Stimulated activated CD4-positive, alpha-beta T cell treated with anti-CD3 and anti-CD28 coated beads, Interleukin-4, amount 100 ng/mL, for 4 hours (primary cell): ENCODE data around the gene MOG.
A peak's percentile ranks its signal among the peaks of the same experiment; 100 is the strongest.

ENCODE experiments used
- DNase-seq, 2 experiments: peaks; one replicate each; pipeline ENCODE4 v3.0.0-alpha.2; 2020

Gene MOG

GRCh38 chr6:29676981-29677601 is 20.2 kb downstream of the MOG start:
- DNase-seq: no peak

DNA sequence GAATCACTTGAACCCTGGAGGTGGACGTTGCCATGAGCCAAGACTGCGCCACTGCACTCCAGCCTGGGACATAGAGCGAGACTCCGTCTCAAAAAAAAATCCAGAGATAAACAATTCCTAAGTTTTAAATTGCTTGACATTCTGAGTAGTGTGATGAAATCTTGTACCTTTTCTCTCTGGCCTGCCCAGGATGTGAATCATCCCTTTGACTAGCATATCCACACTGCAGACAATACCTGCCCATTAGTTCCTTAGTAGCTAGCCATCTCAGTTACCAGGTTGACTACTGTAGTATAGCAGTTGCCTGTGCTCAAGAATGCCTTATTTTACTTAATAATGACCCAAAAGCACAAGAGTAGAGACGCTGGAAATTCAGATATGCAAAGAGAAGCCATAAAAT is 21.2 kb downstream of the MOG start:
- no peak for DNase-seq

DNA sequence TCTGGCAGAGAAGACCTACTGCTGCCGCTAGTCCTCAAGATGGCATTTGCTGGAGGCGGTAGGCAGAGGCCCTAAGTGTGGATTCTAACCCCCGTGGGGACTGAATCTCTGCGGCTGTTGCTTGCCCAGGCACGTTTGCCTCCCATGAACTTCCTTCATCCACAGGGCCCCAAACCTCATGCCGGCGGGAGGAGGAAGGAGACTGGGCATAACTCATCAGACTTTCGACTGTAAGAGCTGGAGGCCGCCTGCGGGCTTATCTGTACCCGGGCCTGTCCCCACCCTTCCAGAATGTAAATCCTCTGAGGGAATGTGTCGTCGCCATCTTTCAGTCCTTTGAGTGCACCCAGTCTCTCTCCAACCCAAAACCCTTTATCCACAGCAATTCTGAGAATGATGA is 23.1 kb downstream of the MOG start:
- no peak for DNase-seq

DNA sequence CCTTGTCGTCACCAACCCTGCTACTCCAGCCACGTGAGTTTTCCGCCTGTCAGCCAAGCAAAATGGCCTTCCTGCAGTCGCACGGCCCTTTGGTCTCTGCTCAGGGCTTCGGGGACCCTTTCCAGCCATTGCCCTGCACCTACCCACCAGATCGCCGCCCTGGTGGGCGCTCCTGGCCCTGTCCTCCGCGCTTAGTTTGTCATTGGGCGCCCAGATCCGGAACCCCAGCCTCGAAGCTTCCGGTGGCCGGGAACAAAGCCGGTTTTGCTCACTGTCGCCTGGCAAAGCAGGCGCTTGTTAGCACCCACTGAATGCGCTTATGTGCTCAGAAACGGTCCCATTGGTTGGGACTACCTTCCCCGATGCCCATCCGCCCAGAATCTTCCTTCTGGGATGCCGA is 23.5 kb downstream of the MOG start:
- DNase-seq: no peak

DNA sequence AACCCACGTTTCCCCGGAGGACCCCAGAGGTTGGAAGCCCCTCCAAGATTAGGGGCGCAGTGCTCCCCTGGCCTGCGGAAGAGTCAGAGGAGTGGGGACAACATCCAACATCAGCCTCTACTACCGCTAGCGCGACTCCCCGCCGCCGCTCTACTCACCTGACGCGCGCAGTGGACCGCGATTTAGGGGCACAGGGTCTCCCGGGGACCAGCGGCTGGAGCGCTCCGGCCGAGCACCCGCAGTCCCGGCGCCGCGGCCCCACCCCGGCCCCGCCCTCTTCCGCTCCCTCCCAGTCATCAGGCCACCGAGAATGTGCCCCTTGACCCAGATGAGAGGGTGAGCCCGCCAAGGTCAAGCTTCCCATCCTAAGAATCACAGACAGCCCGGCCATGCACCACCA is 24.0 kb downstream of the MOG start, which contains the start of gene ZFP57:
TSS of gene ZFP57 (minus strand) at position 249 of the 400 bp plus-strand sequence. CDS start 4,149 bp downstream, outside the sequence.
- no peak for DNase-seq

DNA sequence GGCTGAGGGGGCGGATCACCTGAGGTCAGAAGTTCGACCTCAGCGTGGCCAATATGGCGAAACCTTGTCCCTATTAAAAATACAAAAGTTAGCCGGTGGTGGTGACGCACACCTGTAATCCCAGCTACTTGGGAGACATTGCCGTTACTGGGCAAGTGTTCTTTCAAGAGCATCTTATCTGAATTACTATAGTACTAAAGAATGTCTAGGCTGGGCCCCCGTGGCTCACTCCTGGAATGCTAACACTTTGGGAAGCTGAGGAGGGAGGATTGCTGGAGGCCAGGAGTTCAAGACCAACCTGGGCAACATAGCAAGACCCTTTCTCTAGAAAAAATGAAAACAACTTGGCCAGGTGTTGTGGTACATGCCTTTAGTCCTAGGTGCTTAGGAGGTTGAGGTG is 24.9 kb downstream of the MOG start:
- no peak for DNase-seq

DNA sequence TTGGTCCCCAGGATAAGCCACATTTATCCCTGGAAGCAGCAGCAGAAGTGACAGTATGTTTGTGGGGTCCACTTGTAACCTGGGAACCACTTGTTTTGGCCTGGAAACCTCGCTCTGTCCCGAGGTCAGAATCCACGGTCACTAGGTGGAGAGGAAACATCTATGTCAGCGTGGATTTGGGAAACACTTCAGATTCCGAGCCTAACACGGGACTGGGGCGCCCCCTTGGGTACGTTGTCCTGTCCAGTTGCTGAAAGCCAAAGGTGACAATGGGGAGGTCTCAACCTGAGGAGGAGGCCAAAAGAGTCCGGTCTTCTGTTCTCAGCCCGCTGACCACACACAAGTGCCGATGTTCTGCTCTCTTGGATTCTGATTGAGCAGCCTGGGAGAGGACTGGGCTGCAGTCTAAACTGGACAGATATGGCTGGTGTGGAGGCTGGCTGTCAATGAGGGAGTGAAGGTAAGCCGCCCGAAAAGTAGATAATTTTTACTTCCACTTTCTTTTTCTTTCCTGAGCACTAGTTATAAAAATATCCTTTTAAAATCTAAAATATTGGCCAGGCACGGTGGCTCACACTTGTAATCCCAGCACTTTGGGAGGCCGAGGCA is 28.9 kb downstream of the MOG start:
- no peak for DNase-seq

GRCh38 chr6:29694637-29695036 is 37.7 kb downstream of the MOG start:
- DNase-seq: no peak

GRCh38 chr6:29696147-29697125 is 39.5 kb downstream of the MOG start:
- no peak for DNase-seq

DNA sequence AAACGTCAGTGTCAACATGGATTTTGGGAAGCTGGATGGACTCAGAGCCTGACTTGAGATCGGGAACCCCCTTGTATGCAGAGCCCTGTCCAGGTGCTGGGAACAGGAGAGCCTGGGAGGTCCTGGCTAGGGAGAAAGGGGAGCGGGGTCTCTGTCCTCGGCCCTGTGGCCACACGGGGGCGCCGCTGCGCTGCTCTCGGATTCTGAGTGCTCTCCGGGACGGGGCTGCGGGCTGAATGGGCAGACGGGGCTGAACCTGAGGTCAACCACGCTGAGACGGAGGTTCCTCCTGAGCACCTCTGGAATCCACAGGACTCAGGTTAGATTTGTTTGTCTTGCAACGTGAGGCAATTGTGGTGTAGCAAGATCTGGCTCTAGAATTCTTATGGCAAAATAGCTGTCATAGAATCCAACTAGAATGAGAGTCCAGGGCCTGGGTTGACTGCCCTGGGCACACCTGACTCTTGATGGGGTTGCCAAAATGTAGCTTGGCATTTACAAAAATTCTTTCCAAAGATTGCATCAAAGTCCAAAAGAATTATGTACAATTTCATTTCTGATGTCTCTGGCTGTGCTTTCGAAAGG is 45.7 kb downstream of the MOG start:
- DNase-seq: peak; percentile 60 to 78

DNA sequence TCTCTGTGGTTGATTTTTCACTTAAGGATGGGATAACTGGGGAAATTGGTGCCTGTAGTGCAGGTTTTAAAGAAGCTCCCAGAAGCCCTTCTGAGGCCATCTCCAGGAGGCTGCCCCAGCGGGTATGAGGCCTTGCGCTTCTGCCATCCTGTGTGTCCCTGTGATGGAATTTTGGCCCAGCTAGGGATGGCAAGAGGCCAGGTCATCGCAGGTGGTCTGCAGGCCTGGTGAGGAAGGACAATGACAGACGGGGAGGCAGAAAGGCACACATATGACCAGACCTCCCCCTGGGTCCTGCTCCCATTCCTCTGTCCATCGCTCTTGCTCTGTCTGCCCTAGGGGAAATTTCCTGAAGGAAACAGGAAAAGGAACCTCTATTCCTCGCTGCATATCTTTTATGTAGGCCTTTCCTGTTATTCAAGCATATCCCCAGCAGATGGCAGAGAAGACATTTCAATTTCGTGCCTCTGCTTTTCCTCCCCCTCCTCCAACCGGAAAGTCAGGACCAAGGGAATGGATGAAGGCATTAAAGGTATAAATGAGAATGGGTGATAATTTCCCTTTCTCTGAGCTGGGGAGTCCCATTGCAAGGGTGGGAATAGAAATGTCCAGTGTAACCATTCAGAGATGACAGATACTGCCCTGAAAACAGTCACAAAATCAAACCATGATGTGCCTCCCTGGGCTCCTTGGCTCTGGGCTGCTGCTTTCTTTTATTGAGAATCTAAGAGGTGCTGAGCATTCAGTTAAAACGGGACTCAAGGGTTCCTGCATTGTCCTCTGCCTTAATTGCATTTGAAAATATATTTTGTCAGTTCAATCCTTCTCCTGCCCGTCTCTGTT is 48.7 kb downstream of the MOG start:
- DNase-seq: no peak

DNA sequence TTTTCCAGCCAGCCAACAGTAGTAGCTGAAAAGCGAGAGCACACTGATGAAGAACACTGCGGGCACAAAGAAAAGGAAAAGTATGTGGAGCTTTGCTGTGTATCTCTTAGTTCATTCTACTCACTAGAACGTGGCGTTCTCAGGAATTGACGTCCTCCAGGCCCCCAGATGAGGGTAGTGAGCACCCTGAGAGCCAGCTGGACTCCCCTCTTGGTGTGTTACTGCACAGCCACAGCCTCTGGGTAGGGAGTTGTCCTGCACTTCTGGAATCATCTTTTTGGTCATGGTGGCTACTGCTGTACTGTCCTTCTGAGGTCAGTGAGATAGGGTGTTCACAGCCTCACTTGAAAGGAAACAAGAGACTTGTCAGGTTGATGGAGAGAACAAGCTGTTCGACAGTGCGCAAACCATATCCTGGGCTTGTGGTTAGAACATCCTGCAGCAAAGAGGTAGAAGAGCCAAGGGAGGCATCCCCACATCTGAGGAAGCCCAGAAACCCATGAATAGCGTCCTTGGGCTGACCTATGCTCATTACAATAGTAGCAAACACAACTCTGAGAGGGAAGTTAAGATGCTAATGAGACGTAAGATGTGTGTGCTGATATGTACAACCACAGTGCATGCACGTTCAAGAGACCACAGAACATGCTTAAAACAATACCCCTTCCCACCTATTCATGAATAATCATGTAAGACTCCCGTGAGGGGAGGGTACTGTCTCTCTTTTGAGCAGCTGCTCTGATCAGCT is 51.7 kb downstream of the MOG start:
- DNase-seq: peak in 1 of 2 experiments; percentile 44

- DNase-seq: no peak
Observed at GRCh38 chr6:29709188-29709587, 52.3 kb downstream of the MOG start.

GRCh38 chr6:29710281-29710941 is 53.5 kb downstream of the MOG start:
- no peak for DNase-seq

- peak in 1 of 2 experiments; percentile 34 for DNase-seq
Observed at GRCh38 chr6:29720863-29721262, 64.0 kb downstream of the MOG start.
